ENCODE results near the gene USH1C. TPM values are rescaled to one million over a fixed set of nuclear protein-coding genes. Genes with fewer than 3 reads are reported as not detected.

Gene USH1C
- total RNA-seq, 1 experiment from 2014 or later: 1.0 TPM

GRCh38 chr11:17445240-17445795, 98.9 kb downstream of the USH1C start:
- Histone ChIP-seq H3K23me2 (ENCODE audit: insufficient read length, low read depth, low read length, poor library complexity, severe bottlenecking) (no peaks in the 10 kb centered on the region), H3K14ac (ENCODE audit: insufficient read depth, low read length) (no peak overlapping the region), H2BK20ac (ENCODE audit: low read depth, low read length, poor library complexity, severe bottlenecking) (no peak overlapping the region), H3K23ac (ENCODE audit: insufficient read length, low read depth, low read length) (no peak overlapping the region), H3T11ph (ENCODE audit: low read length) (no peak overlapping the region), H3K79me1 (ENCODE audit: insufficient read depth, low read depth, low read length, poor library complexity, severe bottlenecking) (no peaks in the 10 kb centered on the region), H3K4me2 (ENCODE audit: insufficient read depth, insufficient read length, low read length) (no peak overlapping the region), H4K8ac (replicated peaks; ENCODE audit: insufficient read length, low read depth, low read length) (no peak overlapping the region), H3K79me2 (ENCODE audit: insufficient read depth, low read length) (no peaks in the 10 kb centered on the region), H3K56ac (ENCODE audit: insufficient read length, low read depth, low read length) (no peak overlapping the region), H4K91ac (ENCODE audit: insufficient read length, low read depth, low read length) (no peak overlapping the region), H2BK5ac (ENCODE audit: insufficient read length, low read length) (no peak overlapping the region), H2AFZ (ENCODE audit: low read length) (no peak overlapping the region), H3K9me3 (ENCODE audit: control insufficient read depth, low read depth, low read length) (no peaks in the 10 kb centered on the region), H2BK12ac (ENCODE audit: insufficient read length, low read depth, low read length) (no peak overlapping the region), H4K20me1 (ENCODE audit: control insufficient read depth, insufficient read depth, insufficient read length) (no peaks in the 10 kb centered on the region), H3K4ac (ENCODE audit: low read depth, low read length) (no peak overlapping the region), H2BK120ac (ENCODE audit: low read depth, low read length, poor library complexity, severe bottlenecking) (no peak overlapping the region), H3K27me3 (ENCODE audit: insufficient read depth, low read length) (peaks cover 6% of the 10 kb centered on the region), H2AK5ac (ENCODE audit: insufficient read length, low read length) (no peak overlapping the region), H2BK15ac (ENCODE audit: low read depth, low read length) (no peak overlapping the region), H3K18ac (ENCODE audit: insufficient read length, low read depth, low read length) (no peak overlapping the region), H3K27ac (ENCODE audit: insufficient read length, low read depth, low read length) (no peak overlapping the region), H3K9ac (ENCODE audit: extremely low read depth, insufficient read length, low read length) (no peak overlapping the region), H3K4me1 (ENCODE audit: insufficient read depth, low read length) (no peaks in the 10 kb centered on the region), H4K5ac (ENCODE audit: insufficient read length, low read depth, low read length) (no peak overlapping the region)
- H3K36me3 Mint-ChIP-seq (ENCODE audit: insufficient read depth in 1 of 3, low read depth in 3 of 3): peaks cover 0 to 7% (median 4%) of the 10 kb centered on the region in 3 experiments; a peak in 3 of 7 replicates
- no peak overlapping the region for H3K27ac Mint-ChIP-seq
- peaks cover 4 to 5% of the 10 kb centered on the region in 2 experiments; a peak in 4 of 5 replicates for H3K9me3 Mint-ChIP-seq
- no peak for TF ChIP-seq CTCF (conservative IDR thresholded peaks at IDR 0.05)
- H3K4me3 Mint-ChIP-seq: no peak overlapping the region
- no CpG with 5 or more reads among the region's 5 CpGs for WGBS (ENCODE audit: extremely low coverage, insufficient read length, low lambda C conversion rate)
- DNase-seq: no peak
- peaks cover 30% of the 10 kb centered on the region for H3K27me3 Mint-ChIP-seq (ENCODE audit: low read depth)
- peaks cover 7 to 8% of the 10 kb centered on the region in 2 experiments for H3K4me1 Mint-ChIP-seq
